B cell (primary cell): Measurements from ENCODE around the gene RAP1GDS1.

Experiments used
- EZH2 ChIP-seq: IDR thresholded peaks from 2 replicates; pipeline ENCODE4 v1.6.1; 2012; ENCODE audit warnings: borderline replicate concordance, low read depth, mild to moderate bottlenecking, moderate library complexity, low read length; ENCODE audit not compliant: insufficient read depth, poor library complexity, severe bottlenecking
- TF ChIP-seq, protein P1 (sequence below): fragments of 200-600 bp; IDR thresholded peaks from one replicate; pipeline ENCODE4 v1.8.0; 2022; ENCODE audit warnings: antibody characterized with exemption, mild to moderate bottlenecking

DNA sequence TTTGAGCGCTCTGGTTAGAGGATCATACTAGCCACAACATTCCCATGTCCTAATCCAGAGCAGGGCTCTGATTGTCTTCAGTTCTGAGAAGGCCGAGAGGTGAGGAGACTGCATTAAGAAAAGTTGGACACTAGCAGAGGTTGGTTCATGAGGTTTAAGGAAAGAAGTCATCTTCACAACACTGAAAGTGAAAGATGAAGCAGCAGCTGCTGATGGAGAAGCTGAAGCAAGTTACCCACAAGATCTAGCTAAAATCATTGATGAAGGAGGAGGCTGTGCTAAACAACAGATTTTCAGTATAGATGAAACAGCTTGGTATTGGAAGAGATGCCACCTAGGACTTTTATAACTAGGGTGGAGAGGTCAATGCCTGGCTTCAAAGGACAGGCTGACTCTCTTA, 36.8 kb downstream of the RAP1GDS1 start:
- TF ChIP-seq, protein P1, sequence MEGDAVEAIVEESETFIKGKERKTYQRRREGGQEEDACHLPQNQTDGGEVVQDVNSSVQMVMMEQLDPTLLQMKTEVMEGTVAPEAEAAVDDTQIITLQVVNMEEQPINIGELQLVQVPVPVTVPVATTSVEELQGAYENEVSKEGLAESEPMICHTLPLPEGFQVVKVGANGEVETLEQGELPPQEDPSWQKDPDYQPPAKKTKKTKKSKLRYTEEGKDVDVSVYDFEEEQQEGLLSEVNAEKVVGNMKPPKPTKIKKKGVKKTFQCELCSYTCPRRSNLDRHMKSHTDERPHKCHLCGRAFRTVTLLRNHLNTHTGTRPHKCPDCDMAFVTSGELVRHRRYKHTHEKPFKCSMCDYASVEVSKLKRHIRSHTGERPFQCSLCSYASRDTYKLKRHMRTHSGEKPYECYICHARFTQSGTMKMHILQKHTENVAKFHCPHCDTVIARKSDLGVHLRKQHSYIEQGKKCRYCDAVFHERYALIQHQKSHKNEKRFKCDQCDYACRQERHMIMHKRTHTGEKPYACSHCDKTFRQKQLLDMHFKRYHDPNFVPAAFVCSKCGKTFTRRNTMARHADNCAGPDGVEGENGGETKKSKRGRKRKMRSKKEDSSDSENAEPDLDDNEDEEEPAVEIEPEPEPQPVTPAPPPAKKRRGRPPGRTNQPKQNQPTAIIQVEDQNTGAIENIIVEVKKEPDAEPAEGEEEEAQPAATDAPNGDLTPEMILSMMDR, result no peak
- TF ChIP-seq EZH2, result no peak
